ENCODE measurements around the gene UAP1L1. TPM values are rescaled to one million over a fixed set of nuclear protein-coding genes. Genes with fewer than 3 reads are reported as not detected.
"Not testable (repeated sequence)": the region's sequence is repeated elsewhere in the genome, so short reads cannot be mapped to it uniquely, and the experiment has no call there.

Gene UAP1L1
- total RNA-seq, 1 donor from 2014 or later = 13.3 TPM

DNA sequence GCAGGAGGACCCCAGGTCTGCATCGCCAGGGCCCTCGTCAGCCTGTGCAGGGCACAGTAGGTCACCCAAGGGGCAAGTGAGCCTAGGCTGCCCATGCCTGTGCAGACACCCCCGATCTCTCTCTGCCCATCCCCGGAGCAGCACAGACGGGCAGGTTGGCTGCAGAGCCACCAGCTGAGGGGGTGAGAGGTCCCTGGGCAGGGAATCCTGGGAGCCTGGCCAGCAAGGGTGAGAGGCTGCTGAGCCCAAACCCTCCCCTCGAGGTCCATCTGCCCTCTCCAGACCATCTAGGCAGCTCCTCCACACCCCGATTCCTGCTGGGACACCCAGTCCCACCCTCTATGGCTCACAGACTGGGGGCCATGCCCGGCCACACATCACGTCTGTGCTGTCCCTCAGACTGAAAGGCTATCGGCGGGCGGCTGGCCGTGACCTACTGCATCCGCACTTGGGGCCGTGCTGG is 40.0 kb downstream of the UAP1L1 start:
- no peak overlapping the region for H3K4me3 ChIP-seq
- no peak for DNase-seq (ENCODE audit: extremely low spot score in 2 of 2)
- no peaks in the 10 kb centered on the region for H3K27me3 ChIP-seq
- peaks cover 0 to 6% of the 10 kb centered on the region in 2 donors for H3K36me3 ChIP-seq
- H3K27ac ChIP-seq = no peak overlapping the region
- peaks cover 16% of the 10 kb centered on the region for H3K4me1 ChIP-seq
- intact Hi-C loops (cut with DNase I) = no loop called here
- no peaks in the 10 kb centered on the region for H3K9me3 ChIP-seq
- TF ChIP-seq, protein P1, sequence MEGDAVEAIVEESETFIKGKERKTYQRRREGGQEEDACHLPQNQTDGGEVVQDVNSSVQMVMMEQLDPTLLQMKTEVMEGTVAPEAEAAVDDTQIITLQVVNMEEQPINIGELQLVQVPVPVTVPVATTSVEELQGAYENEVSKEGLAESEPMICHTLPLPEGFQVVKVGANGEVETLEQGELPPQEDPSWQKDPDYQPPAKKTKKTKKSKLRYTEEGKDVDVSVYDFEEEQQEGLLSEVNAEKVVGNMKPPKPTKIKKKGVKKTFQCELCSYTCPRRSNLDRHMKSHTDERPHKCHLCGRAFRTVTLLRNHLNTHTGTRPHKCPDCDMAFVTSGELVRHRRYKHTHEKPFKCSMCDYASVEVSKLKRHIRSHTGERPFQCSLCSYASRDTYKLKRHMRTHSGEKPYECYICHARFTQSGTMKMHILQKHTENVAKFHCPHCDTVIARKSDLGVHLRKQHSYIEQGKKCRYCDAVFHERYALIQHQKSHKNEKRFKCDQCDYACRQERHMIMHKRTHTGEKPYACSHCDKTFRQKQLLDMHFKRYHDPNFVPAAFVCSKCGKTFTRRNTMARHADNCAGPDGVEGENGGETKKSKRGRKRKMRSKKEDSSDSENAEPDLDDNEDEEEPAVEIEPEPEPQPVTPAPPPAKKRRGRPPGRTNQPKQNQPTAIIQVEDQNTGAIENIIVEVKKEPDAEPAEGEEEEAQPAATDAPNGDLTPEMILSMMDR (IDR thresholded peaks at IDR 0.05) = no peak
- TF ChIP-seq POLR2A (IDR thresholded peaks at IDR 0.05) = no peak
- TF ChIP-seq POLR2AphosphoS5 (IDR thresholded peaks at IDR 0.05; ENCODE audit: insufficient read depth in 1 of 2, low read depth in 1 of 2) = no peak

- H3K27ac ChIP-seq; DNase-seq (ENCODE audit: extremely low spot score in 2 of 2); H3K36me3 ChIP-seq; H3K4me3 ChIP-seq; H3K27me3 ChIP-seq; intact Hi-C loops (cut with DNase I); H3K9me3 ChIP-seq: not testable (repeated sequence)
- peaks cover 15% of the 10 kb centered on the region for H3K4me1 ChIP-seq
These were observed 40.8 kb downstream of the UAP1L1 start for GRCh38 chr9:137118092-137118603.

- intact Hi-C loops (cut with DNase I); H3K27ac ChIP-seq; H3K4me1 ChIP-seq; H3K9me3 ChIP-seq; H3K36me3 ChIP-seq; H3K4me3 ChIP-seq; H3K27me3 ChIP-seq; DNase-seq (ENCODE audit: extremely low spot score in 2 of 2): not testable (repeated sequence)
These were observed 44.8 kb downstream of the UAP1L1 start for GRCh38 chr9:137121927-137122795.

- H3K4me3 ChIP-seq; H3K27ac ChIP-seq; DNase-seq (ENCODE audit: extremely low spot score in 2 of 2); H3K27me3 ChIP-seq; H3K36me3 ChIP-seq; H3K4me1 ChIP-seq; intact Hi-C loops (cut with DNase I); H3K9me3 ChIP-seq: not testable (repeated sequence)
These were observed 45.6 kb downstream of the UAP1L1 start for GRCh38 chr9:137122796-137123467.

GRCh38 chr9:137123468-137123837 is 46.1 kb downstream of the UAP1L1 start:
- Histone ChIP-seq H3K9me3 (no peaks in the 10 kb centered on the region), H3K4me1 (peaks cover 10% of the 10 kb centered on the region), H3K27ac (no peak overlapping the region), H3K27me3 (no peaks in the 10 kb centered on the region), H3K36me3 (no peaks in the 10 kb centered on the region), H3K4me3 (no peak overlapping the region)
- intact Hi-C loops (cut with DNase I) = no loop called here
- TF ChIP-seq, protein P1 (IDR thresholded peaks at IDR 0.05) = no peak
- DNase-seq (ENCODE audit: extremely low spot score in 2 of 2) = no peak

GRCh38 chr9:137123952-137124462 is 46.7 kb downstream of the UAP1L1 start:
- H3K27me3 ChIP-seq; H3K4me3 ChIP-seq; H3K9me3 ChIP-seq; H3K27ac ChIP-seq; H3K36me3 ChIP-seq; intact Hi-C loops (cut with DNase I); DNase-seq (ENCODE audit: extremely low spot score in 2 of 2): not testable (repeated sequence)
- peaks cover 15% of the 10 kb centered on the region for H3K4me1 ChIP-seq

- Histone ChIP-seq H3K36me3 (no peaks in the 10 kb centered on the region), H3K4me1 (peaks cover 25% of the 10 kb centered on the region), H3K9me3 (no peaks in the 10 kb centered on the region), H3K27me3 (no peaks in the 10 kb centered on the region), H3K27ac (no peak overlapping the region), H3K4me3 (no peak overlapping the region)
- DNase-seq (ENCODE audit: extremely low spot score in 2 of 2) = no peak
- TF ChIP-seq POLR2A (IDR thresholded peaks at IDR 0.05) (no peak), POLR2AphosphoS5 (IDR thresholded peaks at IDR 0.05; ENCODE audit: insufficient read depth in 1 of 2, low read depth in 1 of 2) (no peak)
- TF ChIP-seq, protein P1 (IDR thresholded peaks at IDR 0.05) = no peak
- intact Hi-C loops (cut with DNase I) = no loop called here
These were observed 49.5 kb downstream of the UAP1L1 start for GRCh38 chr9:137126786-137127185.

Measured in vagina (tissue), 2 donors.